ENCODE data around the gene USP11.
"Not testable (repeated sequence)": the region's sequence is repeated elsewhere in the genome, so short reads cannot be mapped to it uniquely, and the experiment has no call there.

USP11 gene

GRCh38 chrX:47283015-47283771 is 50.4 kb downstream of the USP11 start:
- Mint-ChIP-seq H3K36me3 (ENCODE audit: low read depth) (no peaks in the 10 kb centered on the region), H3K4me3 (no peak overlapping the region), H3K27me3 (no peaks in the 10 kb centered on the region), H3K27ac (no peak overlapping the region), H3K4me1 (ENCODE audit: low read depth) (peaks cover 4% of the 10 kb centered on the region), H3K9me3 (no peaks in the 10 kb centered on the region)

GRCh38 chrX:47284616-47285015 is 51.8 kb downstream of the USP11 start:
- not testable (repeated sequence) for H3K36me3 Mint-ChIP-seq (ENCODE audit: low read depth); H3K27me3 Mint-ChIP-seq; H3K27ac Mint-ChIP-seq; H3K9me3 Mint-ChIP-seq; H3K4me1 Mint-ChIP-seq (ENCODE audit: low read depth); H3K4me3 Mint-ChIP-seq

- no peaks in the 10 kb centered on the region for H3K9me3 Mint-ChIP-seq
- H3K27me3 Mint-ChIP-seq = no peaks in the 10 kb centered on the region
- no peak overlapping the region for H3K4me3 Mint-ChIP-seq
- no peak overlapping the region for H3K27ac Mint-ChIP-seq
- no peaks in the 10 kb centered on the region for H3K36me3 Mint-ChIP-seq (ENCODE audit: low read depth)
- peaks cover 4% of the 10 kb centered on the region for H3K4me1 Mint-ChIP-seq (ENCODE audit: low read depth)
Observed at GRCh38 chrX:47285836-47286320, 53.1 kb downstream of the USP11 start.

GRCh38 chrX:47293106-47293505 is 60.3 kb downstream of the USP11 start:
- Mint-ChIP-seq H3K27me3 (no peaks in the 10 kb centered on the region), H3K4me3 (no peak overlapping the region), H3K27ac (no peak overlapping the region), H3K9me3 (no peaks in the 10 kb centered on the region), H3K36me3 (ENCODE audit: low read depth) (no peaks in the 10 kb centered on the region), H3K4me1 (ENCODE audit: low read depth) (no peaks in the 10 kb centered on the region)

- Mint-ChIP-seq H3K9me3 (no peaks in the 10 kb centered on the region), H3K4me1 (ENCODE audit: low read depth) (no peaks in the 10 kb centered on the region), H3K4me3 (no peak overlapping the region), H3K27me3 (no peaks in the 10 kb centered on the region), H3K36me3 (ENCODE audit: low read depth) (no peaks in the 10 kb centered on the region), H3K27ac (no peak overlapping the region)
Observed at GRCh38 chrX:47296766-47297365, 64.1 kb downstream of the USP11 start.

- H3K27ac Mint-ChIP-seq = no peak overlapping the region
- H3K27me3 Mint-ChIP-seq = no peaks in the 10 kb centered on the region
- peaks cover 7% of the 10 kb centered on the region for H3K4me1 Mint-ChIP-seq (ENCODE audit: low read depth)
Observed at GRCh38 chrX:47297874-47298273, 65.1 kb downstream of the USP11 start.

More at GRCh38 chrX:47297874-47298273, 65.1 kb downstream of the USP11 start:
- H3K4me3 Mint-ChIP-seq = no peak overlapping the region
- no peaks in the 10 kb centered on the region for H3K9me3 Mint-ChIP-seq
- no peaks in the 10 kb centered on the region for H3K36me3 Mint-ChIP-seq (ENCODE audit: low read depth)

Measured in stimulated activated naive CD8-positive, alpha-beta T cell treated with anti-CD3 and anti-CD28 coated beads, Interleukin-15, Interleukin-2, amounts not matched to agents 100 ng/mL and 50 ng/mL, for 24 hours (primary cell).